Hippocampal formation (tissue), 2 donors: ENCODE results near the gene ACOXL.
"Not testable (repeated sequence)": the region's sequence is repeated elsewhere in the genome, so short reads cannot be mapped to it uniquely, and the experiment has no call there.

Experiments used
- DNase-seq, 2 donors: peaks; one replicate each; lab custom pipeline; 2025; lab: John Stamatoyannopoulos, UW

Gene ACOXL

DNA sequence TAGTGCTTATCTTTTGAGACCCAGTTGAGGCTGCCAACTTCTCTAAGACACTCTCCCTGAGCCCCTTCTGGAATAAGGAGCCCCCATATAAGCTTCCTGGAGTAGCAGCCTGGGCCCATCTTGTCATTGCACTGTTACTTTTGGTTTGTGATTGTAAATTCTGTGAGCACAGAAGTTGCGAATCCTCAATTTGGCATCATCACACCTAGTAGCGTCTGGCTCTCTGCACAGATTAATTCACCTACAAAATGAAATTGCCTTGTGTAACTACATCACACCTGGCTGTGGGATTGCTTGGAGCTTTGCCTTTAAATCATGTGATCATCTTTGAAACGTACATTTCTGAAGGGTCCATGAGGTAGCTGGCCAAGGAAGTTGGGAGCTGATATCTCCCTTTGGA is 195.2 kb downstream of the ACOXL start:
- no peak for DNase-seq

DNA sequence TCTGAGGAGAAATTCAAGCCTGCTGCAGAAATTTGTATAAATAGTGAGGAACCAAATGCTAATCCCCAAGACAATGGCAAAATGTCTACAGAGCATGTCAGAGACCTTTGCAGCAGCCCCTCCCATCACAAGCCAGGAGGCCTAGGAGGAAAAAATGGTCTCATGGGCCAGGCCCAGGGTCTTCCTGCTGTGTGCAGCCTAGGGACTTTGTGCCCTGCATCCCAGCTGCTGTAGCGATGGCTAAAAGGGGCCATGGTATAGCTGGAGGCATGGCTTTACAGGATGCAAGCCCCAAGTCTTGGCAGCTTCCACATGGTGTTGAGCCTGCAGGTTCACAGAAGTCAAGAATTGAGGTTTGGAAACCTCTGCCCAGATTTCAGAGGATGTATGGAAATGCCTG is 197.2 kb downstream of the ACOXL start:
- no peak for DNase-seq

DNA sequence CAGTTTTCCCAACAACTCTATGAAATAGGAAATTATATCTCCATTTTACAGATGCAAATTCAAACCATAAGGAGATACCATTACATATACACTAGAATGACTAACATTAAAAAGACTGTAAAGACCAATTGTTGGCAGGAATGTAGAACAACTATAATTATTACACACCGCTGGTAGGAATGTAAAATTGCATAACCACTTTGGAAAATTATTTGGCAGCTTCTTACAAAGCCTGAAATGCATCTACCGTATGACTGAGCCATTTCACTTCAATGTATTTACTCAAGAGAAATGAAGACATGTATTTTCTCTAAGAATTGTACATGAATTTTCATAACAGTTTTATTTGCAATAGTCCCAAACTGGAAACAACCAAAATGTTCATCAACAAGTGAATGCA is 199.3 kb downstream of the ACOXL start:
- no peak for DNase-seq

DNA sequence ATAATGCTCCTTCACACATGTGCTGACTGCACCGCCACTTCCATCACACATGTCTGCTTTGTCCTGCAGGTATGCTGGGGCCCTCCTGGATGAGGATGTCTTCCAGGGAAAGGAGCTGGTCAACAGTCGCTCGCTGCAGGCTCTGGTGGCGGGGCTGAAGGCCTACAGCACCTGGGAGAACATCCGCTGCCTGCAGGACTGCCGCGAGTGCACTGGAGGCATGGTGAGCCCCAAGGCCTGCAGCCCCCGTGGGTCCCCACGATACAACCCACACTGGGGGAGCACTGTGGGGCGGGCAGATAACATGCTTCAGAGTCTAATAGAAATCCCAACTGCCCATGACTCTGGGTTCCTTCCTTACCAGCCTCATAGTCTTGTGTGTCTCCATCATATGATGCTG is 201.0 kb downstream of the ACOXL start:
- DNase-seq = no peak

GRCh38 chr2:110934948-110935347 is 202.6 kb downstream of the ACOXL start:
- DNase-seq = no peak

- no peak for DNase-seq
These were observed 208.1 kb downstream of the ACOXL start for GRCh38 chr2:110940376-110940910.

- DNase-seq = no peak
These were observed 208.9 kb downstream of the ACOXL start for GRCh38 chr2:110941226-110941625.

DNA sequence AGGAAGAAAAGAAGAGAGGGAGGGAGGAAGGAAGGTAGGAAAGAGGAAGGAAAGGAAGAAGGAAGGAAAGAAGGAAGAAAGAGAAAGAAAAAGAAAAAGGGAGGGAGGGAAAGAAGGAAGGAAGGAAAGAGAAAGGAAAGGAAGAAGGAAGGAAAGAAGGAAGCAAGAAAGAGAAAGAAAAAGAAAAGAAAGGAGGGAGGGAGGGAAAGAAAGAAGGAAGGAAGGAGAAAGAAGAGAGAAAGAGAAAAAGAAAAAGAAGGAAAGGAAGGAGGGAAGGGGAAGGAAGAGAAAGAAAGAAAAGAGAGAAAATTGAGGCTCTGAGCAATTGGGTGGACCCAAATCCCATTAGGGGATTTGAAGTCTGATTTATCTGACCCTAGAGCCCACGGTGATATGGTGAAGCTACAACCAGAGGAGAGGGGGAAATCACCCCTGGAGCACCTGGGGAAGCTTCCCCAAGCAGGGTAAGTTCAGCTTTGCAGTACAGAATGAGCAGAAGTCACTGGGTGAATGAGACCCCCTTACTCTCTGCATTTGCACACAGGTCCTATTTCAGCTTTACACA is 210.8 kb downstream of the ACOXL start:
- DNase-seq = no peak

- DNase-seq = no peak
These were observed 214.5 kb downstream of the ACOXL start for GRCh38 chr2:110946902-110947301.

DNA sequence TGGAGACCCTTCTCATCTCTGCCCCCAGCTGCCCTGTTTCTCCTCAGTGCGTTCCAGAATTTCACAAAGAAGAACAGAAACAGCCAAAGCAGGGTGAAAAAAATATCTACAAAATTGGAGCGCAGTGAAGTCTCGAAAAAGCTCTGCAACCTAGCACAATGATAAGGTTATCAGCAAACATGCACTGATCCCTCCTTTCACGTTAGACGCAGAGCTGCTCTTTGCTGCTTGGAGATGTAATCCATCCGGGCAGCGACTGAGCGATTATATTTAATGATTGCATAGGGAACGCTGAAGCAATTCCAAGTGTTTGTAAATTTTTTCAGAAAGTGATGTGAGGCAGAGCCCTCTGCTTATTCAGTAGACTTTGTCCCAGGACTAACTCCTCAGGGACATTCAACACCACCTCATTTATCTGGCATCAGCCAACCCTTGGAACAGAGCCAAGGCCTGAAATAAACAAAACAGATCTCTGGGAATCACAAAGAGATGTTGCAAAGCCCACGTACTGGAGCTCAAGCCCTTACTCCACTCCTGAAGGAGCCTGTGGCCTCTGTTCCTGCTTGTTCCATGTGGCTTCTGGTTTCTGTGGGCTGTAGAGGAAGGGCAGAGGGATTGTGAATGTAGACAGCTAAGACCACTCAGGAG is 215.8 kb downstream of the ACOXL start:
- DNase-seq = no peak

- no peak for DNase-seq
These were observed 217.9 kb downstream of the ACOXL start for GRCh38 chr2:110950281-110950680.

DNA sequence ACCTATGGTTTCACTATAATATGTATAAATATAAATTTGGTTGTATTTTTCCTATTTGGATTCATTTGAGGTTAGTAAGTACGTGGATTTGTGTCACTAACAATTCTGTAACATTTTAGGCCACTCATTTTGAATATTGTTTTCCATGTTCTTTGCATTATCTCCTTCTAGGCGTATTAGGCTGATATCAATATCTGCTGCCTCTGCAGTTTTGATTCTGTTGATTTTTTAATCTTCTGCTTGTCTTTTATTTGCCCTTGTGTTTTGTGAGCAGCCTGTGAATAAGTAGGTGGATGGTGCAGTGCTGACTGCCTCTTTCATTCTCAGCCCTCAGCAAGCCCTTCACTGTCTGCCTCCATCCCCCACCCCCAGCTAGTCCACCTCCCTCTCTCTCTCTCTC is 222.7 kb downstream of the ACOXL start:
- DNase-seq = no peak

- no peak for DNase-seq
These were observed 223.2 kb downstream of the ACOXL start for GRCh38 chr2:110955556-110955955.

GRCh38 chr2:110957293-110957692 is 224.9 kb downstream of the ACOXL start:
- no peak for DNase-seq

- no peak for DNase-seq
These were observed 226.2 kb downstream of the ACOXL start for GRCh38 chr2:110958346-110959119.

- DNase-seq = no peak
These were observed 226.8 kb downstream of the ACOXL start for GRCh38 chr2:110959198-110959597.

DNA sequence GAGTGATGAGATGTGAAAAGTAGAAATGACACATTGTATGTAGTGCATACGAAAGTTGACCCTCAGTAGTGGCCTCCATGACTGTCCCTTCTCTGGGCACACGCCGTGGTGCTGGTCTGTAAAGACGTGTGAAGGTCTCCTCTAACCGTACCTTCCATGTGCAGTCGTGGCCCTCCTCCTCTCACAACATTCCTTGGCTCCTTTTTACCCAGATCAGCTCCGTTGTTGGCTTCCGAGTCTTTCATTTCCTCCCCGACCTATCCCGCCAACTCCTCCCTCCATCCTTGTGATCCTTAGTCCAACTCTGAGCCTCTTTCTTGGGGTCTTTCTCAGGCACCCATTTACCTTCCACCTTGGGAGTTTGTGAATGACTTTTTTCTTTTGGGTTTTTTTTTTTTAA is 227.9 kb downstream of the ACOXL start:
- no peak for DNase-seq

DNA sequence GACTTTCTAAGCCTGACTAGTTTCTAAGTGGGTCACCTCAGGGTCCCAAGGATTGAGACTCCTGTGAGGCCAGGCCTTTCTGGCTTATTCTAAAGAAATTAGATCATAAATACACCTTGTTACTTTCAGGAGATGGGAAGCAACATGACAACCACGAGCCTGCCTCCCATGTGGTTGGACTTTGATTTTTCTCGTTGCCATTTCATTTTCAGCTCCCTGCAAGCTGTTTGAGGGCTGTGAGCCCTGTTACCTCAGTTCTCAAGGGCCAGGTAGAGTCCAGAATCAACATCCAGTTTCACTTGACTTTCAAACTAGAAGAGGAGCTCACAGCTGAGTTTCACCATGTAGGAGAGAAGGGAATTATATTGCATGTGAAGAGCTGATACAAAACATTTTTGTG is 228.6 kb downstream of the ACOXL start:
- no peak for DNase-seq

DNA sequence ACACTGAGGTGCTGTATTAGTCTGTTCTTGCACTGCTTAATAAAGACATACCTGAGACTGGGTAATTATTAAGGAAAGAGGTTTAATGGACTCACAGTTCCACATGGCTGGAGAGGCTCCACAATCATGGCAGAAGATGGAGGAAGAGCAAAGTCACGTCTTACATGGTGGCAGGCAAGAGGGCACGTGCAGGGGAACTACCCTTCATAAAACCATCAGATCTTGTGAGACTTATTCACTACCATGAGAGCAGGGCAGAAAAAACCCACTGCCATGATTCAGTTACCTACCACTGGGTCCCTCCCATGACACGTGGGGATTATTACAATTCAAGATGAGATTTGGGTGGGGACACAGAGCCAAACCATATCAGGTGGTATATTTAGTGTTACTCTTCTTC is 229.3 kb downstream of the ACOXL start:
- DNase-seq = not testable (repeated sequence)

- no peak for DNase-seq
These were observed 237.3 kb downstream of the ACOXL start for GRCh38 chr2:110969696-110970095.

GRCh38 chr2:110970201-110970600 is 237.8 kb downstream of the ACOXL start:
- DNase-seq = no peak

DNA sequence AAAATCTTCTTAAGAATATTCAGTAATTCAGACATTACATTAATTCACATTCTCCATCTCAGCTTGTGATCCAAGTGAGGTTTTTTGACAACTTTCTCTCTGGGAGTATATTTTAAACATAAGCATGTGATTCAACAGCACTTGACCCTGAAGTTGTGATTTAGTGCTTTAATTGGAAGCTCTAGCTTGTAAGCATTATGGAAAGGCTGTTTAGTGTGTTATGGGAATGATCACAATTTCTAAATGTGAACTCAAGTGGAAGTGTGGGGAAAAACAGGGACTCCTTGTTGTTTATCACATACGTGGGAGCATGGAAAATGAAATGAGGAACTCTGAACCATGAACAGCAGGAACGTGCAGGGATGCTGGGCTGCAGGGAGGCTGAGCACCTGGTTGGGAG is 239.4 kb downstream of the ACOXL start:
- DNase-seq = no peak

DNA sequence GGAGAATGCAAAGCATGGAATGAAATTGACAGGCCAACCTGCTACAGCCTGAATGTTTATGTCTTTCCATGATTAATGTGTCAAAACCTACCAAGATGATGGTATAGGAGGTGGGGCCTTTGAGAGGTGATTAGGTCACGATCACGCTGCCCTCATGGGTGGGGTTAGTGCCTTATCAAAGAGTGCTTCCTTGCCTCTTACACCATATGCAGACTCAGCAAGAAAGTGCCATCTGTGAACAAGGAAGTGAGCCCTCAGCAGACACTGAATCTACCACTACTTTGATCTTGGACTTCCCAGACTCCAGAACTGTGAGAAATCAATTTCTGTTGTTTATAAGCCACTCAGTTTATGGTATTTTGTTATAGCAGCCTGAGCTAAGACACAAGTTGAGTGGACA is 240.9 kb downstream of the ACOXL start:
- DNase-seq = no peak
